MV-4-11 (cell line): ENCODE measurements around the gene HAUS6.
"Not testable (repeated sequence)": the region's sequence is repeated elsewhere in the genome, so short reads cannot be mapped to it uniquely, and the experiment has no call there.

Experiments
- DNase-seq: peaks from one replicate; lab custom pipeline; 2025; lab: John Stamatoyannopoulos, UW

Gene HAUS6

GRCh38 chr9:19116107-19116790 lies 13.5 kb upstream of the HAUS6 start:
- peak; percentile 27 for DNase-seq

- DNase-seq = no peak
Measured at GRCh38 chr9:19114680-19115270, 12.1 kb upstream of the HAUS6 start.

DNA sequence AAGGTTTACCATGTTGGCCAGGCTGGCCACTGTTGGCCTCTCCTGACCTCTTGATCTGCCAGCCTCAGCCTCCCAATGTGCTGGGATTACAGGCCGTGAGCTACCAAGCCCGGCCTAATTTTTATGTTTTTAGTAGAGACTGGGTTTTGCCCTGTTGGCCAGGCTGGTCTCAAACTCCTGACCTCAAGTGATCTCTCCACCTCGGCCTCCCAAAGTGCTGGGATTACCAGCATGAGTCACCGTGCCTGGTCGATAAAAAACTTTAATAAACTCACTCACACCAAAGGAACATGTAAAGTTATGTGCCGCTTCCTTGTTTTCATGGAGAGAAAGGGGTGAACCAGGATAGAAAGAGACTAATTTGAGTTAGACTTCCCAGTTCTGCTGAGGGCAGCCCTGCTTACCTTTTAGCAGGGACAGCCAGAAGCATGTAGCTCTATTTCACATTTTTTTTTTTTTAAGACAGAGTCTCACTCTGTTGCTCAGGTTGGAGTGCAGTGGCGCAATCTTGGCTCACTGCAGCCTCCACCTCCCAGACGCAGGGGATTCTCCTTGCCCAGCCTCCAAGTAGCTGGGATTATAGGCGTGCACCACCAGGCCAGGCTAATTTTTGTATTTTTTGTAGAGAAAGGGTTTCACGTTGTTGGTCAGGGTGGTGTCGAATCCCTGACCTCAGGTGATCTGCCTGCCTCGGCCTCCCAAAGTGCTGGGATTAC lies 11.4 kb upstream of the HAUS6 start:
- peak; percentile 72 for DNase-seq

DNA sequence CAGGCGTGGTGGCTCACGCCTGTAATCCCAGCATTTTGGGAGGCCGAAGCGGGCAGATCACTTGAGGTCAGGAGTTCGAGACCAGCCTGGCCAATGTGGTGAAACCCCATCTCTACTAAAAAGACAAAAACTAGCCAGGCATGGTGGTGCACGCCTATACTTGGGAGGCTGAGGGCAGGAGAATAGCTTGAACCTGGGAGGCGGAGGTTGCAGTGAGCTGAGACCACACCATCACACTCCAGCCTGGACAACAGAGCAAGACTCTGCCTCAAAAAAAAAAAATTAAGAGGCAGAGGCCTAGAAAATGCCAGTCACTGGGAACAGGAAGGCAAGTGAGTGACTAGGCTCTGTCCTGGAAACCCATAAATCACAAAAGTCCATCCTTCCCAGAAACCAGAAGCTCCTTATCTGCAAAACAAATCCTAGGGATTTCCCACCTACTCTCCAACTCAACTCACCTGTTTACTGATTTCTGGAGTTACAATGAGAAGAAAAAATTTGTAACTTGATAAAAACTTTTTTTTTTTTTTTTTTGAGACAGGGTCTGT lies 10.4 kb upstream of the HAUS6 start:
- DNase-seq = not testable (repeated sequence)

DNA sequence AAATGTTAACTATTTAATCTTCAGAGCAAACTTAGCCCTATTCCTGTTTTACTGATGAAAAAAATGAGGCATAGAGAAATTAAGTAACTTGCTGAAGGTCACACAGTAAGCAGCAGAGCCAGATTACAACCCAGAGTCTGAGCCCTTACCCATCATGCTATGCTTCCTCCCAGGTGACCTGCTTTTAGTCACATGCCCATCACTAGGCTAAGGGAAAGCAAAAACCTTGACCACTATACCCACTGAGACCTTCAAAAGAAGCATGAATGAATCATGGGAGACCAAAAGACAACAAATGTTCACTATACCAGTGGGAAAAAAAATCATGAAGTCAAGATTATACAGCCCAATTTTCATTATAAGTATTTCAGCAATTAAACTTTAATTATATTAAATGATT lies 5.3 kb upstream of the HAUS6 start:
- no peak for DNase-seq

DNA sequence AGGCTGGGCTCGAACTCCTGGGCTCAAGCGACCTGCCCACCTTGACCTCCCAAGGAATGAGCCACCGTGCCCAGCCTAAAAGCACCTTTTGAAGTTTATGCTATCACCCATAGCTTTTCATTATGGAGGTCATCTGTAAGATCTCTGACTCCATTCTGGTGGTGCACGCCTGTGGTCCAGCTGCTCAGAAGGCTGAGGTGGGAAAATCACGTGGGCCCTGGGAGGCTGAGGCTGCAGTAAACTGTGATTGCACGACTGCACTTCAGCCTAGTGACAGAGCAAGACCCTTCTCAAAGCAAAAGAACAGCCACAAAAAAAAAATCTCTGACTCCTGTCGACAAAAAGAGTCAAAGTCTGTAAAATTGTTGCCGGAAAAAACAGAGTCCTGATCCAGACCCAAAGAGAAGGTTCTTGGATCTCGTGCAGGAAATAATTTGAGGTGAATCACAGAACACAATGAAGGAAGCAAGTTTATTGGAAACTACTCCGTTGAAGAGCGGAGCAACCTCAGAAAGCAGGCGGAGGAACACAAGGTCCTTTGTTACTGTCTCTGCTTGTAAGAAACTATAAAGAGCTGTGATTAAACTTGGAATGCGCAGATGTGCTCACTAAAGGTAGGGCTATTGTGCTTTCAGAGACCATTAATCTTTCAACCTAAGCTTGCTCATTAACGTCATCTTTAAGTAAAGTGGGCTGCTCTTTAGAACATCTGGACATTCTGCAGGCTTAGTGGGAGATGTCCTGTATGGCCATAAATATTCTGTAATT lies 2.0 kb upstream of the HAUS6 start:
- no peak for DNase-seq

DNA sequence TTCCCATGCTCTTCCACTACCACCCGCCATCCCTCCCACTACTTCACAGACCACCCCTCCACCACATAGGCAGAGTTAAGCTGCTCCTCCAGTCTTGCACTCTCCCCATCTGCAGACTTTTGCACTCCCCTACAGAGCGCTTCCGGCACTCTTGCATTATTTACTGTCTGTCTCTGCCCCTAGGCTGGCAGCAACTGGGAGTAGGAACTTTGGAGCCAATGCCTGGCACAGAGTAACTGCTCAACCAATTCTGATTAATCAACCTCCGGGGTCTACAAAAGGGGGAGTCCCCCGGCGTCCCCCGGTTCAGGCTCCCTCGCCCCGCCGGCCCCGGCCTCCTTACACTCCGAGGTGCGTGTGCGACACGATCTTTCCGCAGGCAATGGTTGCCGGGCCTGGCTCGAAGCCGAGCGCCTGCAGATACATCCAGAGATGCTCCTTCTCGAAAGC lies 498 bp downstream of the HAUS6 start:
- DNase-seq = peak; percentile 55

- no peak for DNase-seq
Measured at GRCh38 chr9:19101203-19101602, 1.5 kb downstream of the HAUS6 start.

DNA sequence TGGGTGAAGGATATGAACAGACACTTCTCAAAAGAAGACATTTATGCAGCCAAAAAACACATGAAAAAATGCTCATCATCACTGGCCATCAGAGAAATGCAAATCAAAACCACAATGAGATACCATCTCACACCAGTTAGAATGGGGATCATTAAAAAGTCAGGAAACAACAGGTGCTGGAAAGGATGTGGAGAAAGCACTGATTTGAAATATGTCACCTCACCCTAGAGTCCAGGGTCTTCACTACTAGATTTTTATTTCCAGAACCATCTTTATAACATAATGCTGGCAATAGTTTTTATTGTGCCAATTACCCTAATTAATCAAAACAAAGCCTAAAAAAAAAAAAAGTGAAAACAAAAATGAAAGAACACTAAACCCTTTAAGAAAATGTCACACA lies 5.3 kb downstream of the HAUS6 start:
- DNase-seq = not testable (repeated sequence)

DNA sequence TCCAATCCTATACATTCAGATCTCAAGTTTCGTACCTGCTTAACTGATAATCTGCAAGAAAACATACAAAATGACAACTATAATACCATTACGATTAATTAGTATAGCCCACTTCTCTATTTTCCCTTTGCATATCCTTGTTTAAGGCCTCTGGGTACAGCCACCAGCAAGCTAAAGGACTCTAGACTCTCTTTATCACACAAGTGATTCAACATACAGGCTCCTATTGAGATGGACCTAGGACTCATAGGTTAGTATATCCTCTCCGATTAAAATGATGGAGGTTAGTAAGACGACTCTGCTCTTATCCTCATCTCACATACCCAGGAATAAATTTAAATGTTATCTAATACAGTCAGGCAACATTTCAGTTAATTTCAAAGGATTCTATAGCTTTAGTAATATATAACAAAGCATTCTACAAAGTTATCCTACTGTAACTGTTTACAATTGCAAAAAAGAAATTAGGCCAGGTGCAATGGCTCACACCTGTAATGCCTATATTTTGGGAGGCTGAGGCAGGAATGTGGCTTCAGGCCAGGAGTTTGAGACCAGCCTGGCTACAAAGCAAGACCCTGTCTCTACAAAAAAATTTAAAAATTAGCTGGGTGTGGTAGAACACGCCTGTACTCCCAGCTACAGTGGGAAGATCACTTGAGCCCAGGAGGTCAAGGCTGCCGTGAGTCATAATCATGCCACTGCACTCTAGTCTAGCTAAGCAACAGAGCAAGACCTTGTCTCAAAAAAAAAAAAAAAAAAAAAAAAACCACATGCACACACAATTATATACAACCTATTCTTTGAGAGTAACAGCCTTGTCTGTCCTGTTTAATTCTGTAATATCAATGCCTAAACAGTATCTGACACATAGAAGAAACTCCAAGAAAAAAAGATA lies 15.4 kb downstream of the HAUS6 start:
- DNase-seq = no peak

DNA sequence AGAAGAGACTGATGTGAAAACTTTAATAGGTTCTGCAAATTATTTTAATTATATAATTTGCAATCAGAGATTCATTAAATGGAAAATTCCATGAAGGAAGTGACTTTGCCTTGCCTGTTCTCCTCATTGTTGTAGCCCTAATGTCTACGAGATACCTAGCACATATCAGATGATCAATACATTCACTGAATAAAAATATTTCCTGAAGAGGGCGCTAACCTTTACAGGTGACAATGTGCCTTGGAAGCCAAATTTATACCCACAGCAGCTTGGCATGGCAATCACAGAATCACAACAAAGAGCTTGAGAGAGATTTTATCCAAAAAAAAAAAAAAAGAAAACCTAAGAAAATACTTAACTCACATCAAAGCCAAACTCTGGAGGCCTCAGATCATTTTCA lies 17.4 kb downstream of the HAUS6 start:
- DNase-seq = peak; percentile 3

DNA sequence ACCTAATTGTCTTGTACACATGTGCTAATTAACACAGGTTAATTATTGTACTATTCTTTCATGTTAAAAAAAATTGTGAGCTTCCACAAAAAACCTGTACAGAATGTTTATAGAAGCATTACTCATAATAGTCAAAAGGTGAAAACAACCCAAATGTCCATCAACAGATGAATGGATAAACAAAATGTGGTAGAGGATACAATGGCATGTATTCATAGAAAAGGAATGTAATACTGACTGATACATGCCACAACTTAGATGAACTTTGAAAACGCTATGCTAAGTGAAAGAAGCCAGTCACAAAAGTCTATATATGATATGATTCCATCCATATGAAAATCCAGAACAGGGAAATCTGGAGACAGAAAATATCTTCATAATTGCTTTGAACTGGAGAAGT lies 27.9 kb downstream of the HAUS6 start:
- DNase-seq = no peak

DNA sequence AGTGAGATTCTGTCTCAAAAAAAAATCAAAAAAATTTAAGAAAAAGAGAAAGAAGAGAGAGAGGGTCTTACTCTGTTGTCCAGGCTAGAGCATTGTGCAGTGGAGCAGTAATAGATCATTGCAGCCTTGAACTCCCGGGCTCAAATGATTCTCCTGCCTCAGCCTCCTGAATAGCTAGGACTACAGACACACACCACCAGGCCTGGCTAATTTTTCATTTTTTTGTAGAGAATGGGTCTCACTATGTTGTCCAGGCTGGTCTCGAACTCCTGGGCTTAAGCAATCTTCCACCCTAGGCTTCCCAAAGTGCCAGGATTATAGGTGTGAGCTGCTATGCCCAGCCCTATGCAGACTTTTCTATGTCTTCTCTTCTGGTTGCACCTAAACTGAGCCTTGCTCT lies 28.5 kb downstream of the HAUS6 start:
- DNase-seq = no peak

- DNase-seq = no peak
Measured at GRCh38 chr9:19057033-19057432, 45.7 kb downstream of the HAUS6 start.

DNA sequence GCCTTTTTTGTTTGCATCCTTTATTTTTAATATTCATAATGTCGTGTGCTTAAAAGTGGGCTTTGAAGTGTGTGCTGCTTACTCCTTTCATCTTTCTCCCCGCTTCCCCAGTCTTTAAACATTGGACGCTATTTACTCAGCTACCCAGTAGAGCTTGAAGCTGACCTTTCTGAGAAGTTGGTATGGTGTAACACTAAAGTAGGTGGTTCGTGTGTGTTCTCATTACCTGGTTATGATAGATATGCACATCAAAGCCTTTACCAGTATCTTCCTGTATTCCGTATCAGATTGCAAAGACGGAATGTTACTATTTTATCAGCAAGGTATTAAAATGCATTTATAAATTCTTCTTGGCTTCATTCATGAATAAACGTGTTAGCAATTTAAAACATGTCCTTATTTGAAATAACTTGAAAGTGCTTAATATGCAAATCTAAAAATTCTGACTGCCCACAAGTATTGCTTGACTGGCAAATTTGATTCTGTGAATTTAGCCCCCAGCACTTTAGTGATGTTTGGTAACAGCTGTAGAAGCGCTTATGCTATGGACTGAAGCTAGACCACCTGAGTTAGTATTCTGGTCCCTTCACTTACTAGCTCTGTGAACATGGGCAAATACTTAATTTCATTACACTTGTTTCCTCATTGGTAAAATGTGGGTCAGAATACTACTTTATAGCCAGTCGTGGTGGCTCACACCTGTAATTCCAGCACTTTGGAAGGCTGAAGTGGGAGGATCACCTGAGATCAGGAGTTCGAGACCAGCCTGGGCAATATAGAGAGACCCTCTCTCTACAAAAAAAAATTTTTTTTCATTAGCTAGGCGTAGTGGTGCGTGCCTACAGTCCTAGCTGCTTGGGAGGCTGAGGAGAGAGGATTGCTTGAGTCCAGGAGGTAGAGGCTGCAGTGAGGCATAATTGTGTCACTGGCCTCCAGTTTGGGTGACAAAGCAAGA lies 51.8 kb downstream of the HAUS6 start:
- DNase-seq = no peak

DNA sequence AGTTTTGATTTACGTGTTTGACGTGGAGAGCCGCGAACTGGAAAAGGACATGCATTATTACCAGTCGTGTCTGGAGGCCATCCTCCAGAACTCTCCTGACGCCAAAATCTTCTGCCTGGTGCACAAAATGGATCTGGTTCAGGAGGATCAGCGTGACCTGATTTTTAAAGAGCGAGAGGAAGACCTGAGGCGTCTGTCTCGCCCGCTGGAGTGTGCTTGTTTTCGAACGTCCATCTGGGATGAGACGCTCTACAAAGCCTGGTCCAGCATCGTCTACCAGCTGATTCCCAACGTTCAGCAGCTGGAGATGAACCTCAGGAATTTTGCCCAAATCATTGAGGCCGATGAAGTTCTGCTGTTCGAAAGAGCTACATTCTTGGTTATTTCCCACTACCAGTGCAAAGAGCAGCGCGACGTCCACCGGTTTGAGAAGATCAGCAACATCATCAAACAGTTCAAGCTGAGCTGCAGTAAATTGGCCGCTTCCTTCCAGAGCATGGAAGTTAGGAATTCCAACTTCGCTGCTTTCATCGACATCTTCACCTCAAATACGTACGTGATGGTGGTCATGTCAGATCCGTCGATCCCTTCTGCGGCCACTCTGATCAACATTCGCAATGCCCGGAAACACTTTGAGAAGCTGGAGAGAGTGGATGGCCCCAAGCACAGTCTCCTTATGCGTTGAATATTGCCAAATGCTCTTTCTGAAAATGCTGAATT lies 52.6 kb downstream of the HAUS6 start:
- DNase-seq = peak; percentile 4

- peak; percentile 94 for DNase-seq
Measured at GRCh38 chr9:19048966-19049916, 53.5 kb downstream of the HAUS6 start, which contains the start of gene RRAGA. Gene RRAGA, plus strand, starts transcription at chr9:19049427. Its CDS starts 233 bp downstream, at chr9:19049660.

DNA sequence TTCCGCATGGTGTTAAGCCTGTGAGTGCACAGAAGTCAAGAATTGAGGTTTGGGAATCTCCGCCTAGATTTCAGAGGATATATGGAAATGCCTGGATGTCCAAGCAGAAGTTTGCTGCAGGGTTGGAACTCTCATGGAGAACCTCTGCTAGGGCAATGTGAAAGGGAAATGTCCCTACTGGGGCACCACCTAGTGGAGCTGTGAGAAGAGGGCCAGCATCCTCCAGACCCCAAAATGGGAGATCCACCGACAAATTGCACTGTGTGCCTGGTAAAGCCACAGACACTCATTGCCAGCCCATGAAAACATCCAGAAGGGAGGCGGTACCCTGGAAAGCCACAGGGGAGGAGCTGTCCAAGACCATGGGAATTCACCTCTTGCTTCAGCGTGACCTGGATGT lies 66.1 kb downstream of the HAUS6 start:
- no peak for DNase-seq
